ENCODE measurements around the gene ATXN2. TPM values are rescaled to one million over a fixed set of nuclear protein-coding genes. Genes with fewer than 3 reads are reported as not detected.
"Not testable (repeated sequence)": the region's sequence is repeated elsewhere in the genome, so short reads cannot be mapped to it uniquely, and the experiment has no call there.

ATXN2 gene
- total and polyA plus RNA-seq, 4 donors = 11.5 to 33.1 (median 22.1) TPM

DNA sequence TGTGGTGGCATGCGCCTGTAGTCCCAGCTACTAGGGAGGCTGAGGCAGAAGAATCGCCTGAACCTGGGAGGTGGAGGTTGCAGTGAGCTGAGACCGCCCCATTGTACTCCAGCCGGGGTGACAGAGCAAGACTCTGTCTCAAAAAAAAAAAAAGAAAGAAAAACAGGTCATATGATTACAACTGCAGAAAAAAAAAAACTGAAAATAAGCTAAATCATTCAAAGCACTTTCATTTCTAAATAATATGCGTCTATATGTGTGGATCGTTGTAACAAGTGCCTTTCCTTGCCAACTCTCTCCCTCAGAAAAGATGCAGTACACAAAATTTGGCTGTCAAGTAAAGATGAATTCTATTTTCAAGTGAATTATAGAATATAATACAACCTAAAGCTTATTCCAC lies 42.4 kb downstream of the ATXN2 start:
- H3K27me3 ChIP-seq (ENCODE audit: control insufficient read depth in 4 of 4, insufficient read depth in 4 of 4, low read length in 3 of 4) = no peaks in the 10 kb centered on the region
- H3K27ac ChIP-seq (ENCODE audit: low read depth in 1 of 2, low read length in 2 of 2) = no peak overlapping the region
- no peak overlapping the region for H3K4me3 ChIP-seq (ENCODE audit: low read depth in 1 of 3, low read length in 3 of 3)
- no peak for DNase-seq (ENCODE audit: low spot score)
- peaks cover 0 to 3% (median under 1%) of the 10 kb centered on the region in 4 donors for H3K36me3 ChIP-seq (ENCODE audit: control insufficient read depth in 4 of 4, insufficient read depth in 3 of 4, low read depth in 1 of 4, low read length in 3 of 4)
- no peak overlapping the region for H3K9ac ChIP-seq (ENCODE audit: low read depth in 1 of 2, low read length in 2 of 2)
- TF ChIP-seq FOXA1 (IDR thresholded peaks at IDR 0.05) = no peak
- TF ChIP-seq, protein P1, sequence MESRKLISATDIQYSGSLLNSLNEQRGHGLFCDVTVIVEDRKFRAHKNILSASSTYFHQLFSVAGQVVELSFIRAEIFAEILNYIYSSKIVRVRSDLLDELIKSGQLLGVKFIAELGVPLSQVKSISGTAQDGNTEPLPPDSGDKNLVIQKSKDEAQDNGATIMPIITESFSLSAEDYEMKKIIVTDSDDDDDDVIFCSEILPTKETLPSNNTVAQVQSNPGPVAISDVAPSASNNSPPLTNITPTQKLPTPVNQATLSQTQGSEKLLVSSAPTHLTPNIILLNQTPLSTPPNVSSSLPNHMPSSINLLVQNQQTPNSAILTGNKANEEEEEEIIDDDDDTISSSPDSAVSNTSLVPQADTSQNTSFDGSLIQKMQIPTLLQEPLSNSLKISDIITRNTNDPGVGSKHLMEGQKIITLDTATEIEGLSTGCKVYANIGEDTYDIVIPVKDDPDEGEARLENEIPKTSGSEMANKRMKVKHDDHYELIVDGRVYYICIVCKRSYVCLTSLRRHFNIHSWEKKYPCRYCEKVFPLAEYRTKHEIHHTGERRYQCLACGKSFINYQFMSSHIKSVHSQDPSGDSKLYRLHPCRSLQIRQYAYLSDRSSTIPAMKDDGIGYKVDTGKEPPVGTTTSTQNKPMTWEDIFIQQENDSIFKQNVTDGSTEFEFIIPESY (IDR thresholded peaks at IDR 0.05) = no peak
- TF ChIP-seq HNF4G (IDR thresholded peaks at IDR 0.05) = no peak
- TF ChIP-seq, protein P2, sequence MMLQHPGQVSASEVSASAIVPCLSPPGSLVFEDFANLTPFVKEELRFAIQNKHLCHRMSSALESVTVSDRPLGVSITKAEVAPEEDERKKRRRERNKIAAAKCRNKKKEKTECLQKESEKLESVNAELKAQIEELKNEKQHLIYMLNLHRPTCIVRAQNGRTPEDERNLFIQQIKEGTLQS (IDR thresholded peaks at IDR 0.05) = no peak
- TF ChIP-seq, protein P3, sequence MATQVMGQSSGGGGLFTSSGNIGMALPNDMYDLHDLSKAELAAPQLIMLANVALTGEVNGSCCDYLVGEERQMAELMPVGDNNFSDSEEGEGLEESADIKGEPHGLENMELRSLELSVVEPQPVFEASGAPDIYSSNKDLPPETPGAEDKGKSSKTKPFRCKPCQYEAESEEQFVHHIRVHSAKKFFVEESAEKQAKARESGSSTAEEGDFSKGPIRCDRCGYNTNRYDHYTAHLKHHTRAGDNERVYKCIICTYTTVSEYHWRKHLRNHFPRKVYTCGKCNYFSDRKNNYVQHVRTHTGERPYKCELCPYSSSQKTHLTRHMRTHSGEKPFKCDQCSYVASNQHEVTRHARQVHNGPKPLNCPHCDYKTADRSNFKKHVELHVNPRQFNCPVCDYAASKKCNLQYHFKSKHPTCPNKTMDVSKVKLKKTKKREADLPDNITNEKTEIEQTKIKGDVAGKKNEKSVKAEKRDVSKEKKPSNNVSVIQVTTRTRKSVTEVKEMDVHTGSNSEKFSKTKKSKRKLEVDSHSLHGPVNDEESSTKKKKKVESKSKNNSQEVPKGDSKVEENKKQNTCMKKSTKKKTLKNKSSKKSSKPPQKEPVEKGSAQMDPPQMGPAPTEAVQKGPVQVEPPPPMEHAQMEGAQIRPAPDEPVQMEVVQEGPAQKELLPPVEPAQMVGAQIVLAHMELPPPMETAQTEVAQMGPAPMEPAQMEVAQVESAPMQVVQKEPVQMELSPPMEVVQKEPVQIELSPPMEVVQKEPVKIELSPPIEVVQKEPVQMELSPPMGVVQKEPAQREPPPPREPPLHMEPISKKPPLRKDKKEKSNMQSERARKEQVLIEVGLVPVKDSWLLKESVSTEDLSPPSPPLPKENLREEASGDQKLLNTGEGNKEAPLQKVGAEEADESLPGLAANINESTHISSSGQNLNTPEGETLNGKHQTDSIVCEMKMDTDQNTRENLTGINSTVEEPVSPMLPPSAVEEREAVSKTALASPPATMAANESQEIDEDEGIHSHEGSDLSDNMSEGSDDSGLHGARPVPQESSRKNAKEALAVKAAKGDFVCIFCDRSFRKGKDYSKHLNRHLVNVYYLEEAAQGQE (IDR thresholded peaks at IDR 0.05) = no peak
- TF ChIP-seq GABPA (IDR thresholded peaks at IDR 0.05 in 1 of 2, conservative IDR thresholded peaks at IDR 0.05 in 1 of 2) = no peak
- H3K4me1 ChIP-seq (ENCODE audit: control insufficient read depth in 4 of 4, insufficient read depth in 4 of 4, low read length in 3 of 4) = peaks cover 0 to 3% (median 0%) of the 10 kb centered on the region in 4 donors
- H3K9me3 ChIP-seq (ENCODE audit: control insufficient read depth in 4 of 4, low read length in 3 of 4) = no peaks in the 10 kb centered on the region
- WGBS = 79% methylated on average over 6 of the region's 6 CpGs

DNA sequence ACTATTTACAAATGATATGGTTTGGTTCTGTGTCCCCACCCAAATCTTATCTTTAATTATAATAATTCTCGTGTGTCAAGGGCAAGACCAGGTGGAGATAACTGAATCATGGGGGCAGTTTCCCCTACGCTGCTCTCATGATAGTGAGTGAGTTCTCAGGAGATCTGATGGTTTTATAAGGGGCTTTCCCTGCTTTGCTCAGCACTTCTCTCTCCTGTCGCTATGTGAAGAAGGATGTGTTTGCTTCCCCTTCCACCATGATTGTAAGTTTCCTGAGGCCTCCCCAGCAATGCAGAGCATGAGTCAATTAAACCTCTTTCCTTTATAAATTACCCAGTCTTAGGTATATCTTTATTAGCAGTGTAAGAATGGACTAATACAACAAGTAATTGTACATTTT lies 43.8 kb downstream of the ATXN2 start:
- WGBS = 80% methylated on average over 3 of the region's 3 CpGs
- H3K4me3 ChIP-seq (ENCODE audit: low read depth in 1 of 3, low read length in 3 of 3) = not testable (repeated sequence)

DNA sequence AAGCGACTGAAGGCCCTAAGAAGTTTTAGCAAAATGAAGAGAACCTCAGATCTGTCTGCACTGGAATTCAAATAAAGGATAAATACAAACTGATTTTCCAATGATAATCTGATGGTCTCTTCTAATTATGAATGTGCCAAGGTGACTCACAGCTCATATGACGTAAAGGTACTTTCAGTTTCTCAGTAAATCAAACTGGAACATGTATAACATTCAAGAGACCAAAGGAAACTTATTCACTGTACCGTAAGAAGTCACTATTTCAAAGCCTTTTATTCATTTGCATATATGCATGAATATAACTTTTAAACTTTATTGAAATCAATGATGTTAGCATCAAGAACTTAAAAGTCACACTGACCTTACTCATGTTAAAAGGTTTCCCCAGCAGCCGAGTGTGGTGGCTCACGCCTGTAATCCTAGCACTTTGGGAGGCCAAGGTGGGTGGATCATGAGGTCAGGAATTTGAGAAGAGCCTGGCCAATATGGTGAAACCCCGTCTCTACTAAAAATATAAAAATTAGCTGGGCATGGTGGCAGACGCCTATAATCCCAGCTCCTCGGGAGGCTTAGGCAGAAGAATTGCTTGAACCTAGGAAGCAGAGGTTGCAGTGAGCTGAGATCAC lies 52.2 kb downstream of the ATXN2 start:
- Histone ChIP-seq H3K27me3 (ENCODE audit: control insufficient read depth in 4 of 4, insufficient read depth in 4 of 4, low read length in 3 of 4) (no peaks in the 10 kb centered on the region), H3K4me1 (ENCODE audit: control insufficient read depth in 4 of 4, insufficient read depth in 4 of 4, low read length in 3 of 4) (no peaks in the 10 kb centered on the region), H3K4me3 (ENCODE audit: low read depth in 1 of 3, low read length in 3 of 3) (no peak overlapping the region), H3K9ac (ENCODE audit: low read depth in 1 of 2, low read length in 2 of 2) (no peak overlapping the region), H3K36me3 (ENCODE audit: control insufficient read depth in 4 of 4, insufficient read depth in 3 of 4, low read depth in 1 of 4, low read length in 3 of 4) (peaks cover 15 to 41% (median 24%) of the 10 kb centered on the region in 4 donors), H3K27ac (ENCODE audit: low read depth in 1 of 2, low read length in 2 of 2) (no peak overlapping the region), H3K9me3 (ENCODE audit: control insufficient read depth in 4 of 4, low read length in 3 of 4) (no peaks in the 10 kb centered on the region)
- no peak for DNase-seq (ENCODE audit: low spot score)
- WGBS = 94% methylated on average over 8 of the region's 8 CpGs
- TF ChIP-seq NR2F2 (IDR thresholded peaks at IDR 0.05) (no peak), HNF4A (conservative IDR thresholded peaks at IDR 0.05) (no peak), HNF4G (IDR thresholded peaks at IDR 0.05) (no peak), TAF1 (conservative IDR thresholded peaks at IDR 0.05) (no peak), FOXA2 (IDR thresholded peaks at IDR 0.05) (no peak), FOXA1 (IDR thresholded peaks at IDR 0.05) (no peak), RAD21 (IDR thresholded peaks at IDR 0.05) (no peak), RXRA (IDR thresholded peaks at IDR 0.05) (no peak)
- TF ChIP-seq, protein P2 (IDR thresholded peaks at IDR 0.05) = no peak
- TF ChIP-seq, protein P4, sequence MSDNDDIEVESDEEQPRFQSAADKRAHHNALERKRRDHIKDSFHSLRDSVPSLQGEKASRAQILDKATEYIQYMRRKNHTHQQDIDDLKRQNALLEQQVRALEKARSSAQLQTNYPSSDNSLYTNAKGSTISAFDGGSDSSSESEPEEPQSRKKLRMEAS (IDR thresholded peaks at IDR 0.05) = no peak
- TF ChIP-seq, protein P3 (IDR thresholded peaks at IDR 0.05) = no peak
- TF ChIP-seq, protein P5, sequence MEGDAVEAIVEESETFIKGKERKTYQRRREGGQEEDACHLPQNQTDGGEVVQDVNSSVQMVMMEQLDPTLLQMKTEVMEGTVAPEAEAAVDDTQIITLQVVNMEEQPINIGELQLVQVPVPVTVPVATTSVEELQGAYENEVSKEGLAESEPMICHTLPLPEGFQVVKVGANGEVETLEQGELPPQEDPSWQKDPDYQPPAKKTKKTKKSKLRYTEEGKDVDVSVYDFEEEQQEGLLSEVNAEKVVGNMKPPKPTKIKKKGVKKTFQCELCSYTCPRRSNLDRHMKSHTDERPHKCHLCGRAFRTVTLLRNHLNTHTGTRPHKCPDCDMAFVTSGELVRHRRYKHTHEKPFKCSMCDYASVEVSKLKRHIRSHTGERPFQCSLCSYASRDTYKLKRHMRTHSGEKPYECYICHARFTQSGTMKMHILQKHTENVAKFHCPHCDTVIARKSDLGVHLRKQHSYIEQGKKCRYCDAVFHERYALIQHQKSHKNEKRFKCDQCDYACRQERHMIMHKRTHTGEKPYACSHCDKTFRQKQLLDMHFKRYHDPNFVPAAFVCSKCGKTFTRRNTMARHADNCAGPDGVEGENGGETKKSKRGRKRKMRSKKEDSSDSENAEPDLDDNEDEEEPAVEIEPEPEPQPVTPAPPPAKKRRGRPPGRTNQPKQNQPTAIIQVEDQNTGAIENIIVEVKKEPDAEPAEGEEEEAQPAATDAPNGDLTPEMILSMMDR (IDR thresholded peaks at IDR 0.05; ENCODE audit: low read depth, low read length, missing input control) = no peak

More for the DNA sequence above, 43.8 kb downstream of the ATXN2 start:
- not testable (repeated sequence) for H3K27ac ChIP-seq (ENCODE audit: low read depth in 1 of 2, low read length in 2 of 2); H3K4me1 ChIP-seq (ENCODE audit: control insufficient read depth in 4 of 4, insufficient read depth in 4 of 4, low read length in 3 of 4); H3K9me3 ChIP-seq (ENCODE audit: control insufficient read depth in 4 of 4, low read length in 3 of 4); DNase-seq (ENCODE audit: low spot score); H3K9ac ChIP-seq (ENCODE audit: low read depth in 1 of 2, low read length in 2 of 2); H3K36me3 ChIP-seq (ENCODE audit: control insufficient read depth in 4 of 4, insufficient read depth in 3 of 4, low read depth in 1 of 4, low read length in 3 of 4); H3K27me3 ChIP-seq (ENCODE audit: control insufficient read depth in 4 of 4, insufficient read depth in 4 of 4, low read length in 3 of 4)

Data from liver (tissue), 9 donors.